NCI-H226 (cell line): ENCODE measurements around the gene CARMIL3.
A peak's percentile ranks its signal among the peaks of the same experiment; 100 is the strongest.

ENCODE experiments used
- DNase-seq: peaks from one replicate; pipeline ENCODE4 v3.0.0-alpha.2; 2015

CARMIL3 gene

DNA sequence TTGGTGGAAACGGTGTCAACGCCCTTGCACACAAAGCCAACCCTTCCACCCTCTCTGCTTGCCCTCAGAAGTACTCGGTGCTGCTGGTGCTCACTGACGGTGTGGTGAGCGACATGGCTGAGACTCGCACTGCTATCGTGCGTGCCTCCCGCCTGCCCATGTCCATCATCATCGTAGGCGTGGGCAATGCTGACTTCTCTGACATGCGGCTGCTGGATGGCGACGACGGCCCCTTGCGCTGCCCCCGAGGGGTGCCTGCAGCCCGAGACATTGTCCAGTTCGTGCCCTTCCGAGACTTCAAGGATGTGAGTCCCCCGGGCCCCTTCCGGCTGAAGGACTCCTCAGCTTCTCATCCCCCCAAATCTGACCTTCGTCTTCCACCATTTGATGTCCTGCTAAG lies 25.3 kb downstream of the CARMIL3 start:
- no peak for DNase-seq

DNA sequence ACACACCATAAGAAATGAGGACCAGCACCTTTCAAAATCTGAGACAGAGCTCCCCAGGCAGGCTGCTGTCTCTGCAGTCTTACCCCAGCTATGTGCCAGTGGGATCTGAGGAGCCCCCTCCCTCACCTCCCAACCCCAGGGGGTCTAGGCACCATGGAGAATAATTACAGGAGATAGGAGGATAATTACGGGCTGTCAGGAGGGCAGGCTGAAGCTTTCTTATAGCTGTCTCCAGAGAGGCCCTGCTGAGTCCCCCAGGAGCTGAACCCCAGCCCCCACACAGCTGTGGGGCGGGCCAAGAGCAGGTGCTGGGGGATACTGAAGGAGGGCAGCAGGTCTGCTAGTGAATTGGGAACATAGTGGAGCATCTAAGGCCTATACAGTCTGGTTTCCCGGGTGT lies 26.3 kb downstream of the CARMIL3 start:
- no peak for DNase-seq

DNA sequence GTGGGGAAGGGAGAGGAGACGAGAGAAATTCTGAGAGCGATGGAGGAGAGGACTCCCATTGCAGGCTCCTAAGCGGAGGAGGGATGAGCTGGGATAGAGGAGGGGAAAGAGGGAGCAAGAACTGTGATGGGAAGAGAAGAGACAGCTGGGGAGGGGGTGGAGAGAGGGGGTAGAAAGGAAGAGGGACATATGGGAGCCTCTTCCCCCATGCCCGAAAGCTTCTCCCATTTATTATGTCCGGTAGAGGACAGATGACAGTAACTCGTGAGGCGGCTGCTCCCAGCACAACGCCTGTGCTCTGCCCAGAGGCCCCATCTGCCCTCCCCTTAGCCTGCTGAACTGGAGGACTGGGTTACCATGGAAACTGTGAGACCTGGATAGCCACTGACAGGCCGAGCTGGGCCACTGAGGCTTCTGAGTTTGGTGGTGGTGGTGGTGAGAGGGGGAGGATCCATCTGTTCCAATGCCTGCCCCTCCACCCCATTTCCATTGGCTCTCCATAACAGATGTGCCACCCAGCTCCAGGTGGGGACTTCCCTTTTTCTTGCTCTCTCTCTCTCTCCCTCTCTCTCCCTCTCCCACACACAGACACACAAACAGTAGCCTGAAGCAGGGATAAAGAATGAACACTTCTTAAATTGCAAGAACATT lies 27.8 kb downstream of the CARMIL3 start:
- DNase-seq, result no peak

DNA sequence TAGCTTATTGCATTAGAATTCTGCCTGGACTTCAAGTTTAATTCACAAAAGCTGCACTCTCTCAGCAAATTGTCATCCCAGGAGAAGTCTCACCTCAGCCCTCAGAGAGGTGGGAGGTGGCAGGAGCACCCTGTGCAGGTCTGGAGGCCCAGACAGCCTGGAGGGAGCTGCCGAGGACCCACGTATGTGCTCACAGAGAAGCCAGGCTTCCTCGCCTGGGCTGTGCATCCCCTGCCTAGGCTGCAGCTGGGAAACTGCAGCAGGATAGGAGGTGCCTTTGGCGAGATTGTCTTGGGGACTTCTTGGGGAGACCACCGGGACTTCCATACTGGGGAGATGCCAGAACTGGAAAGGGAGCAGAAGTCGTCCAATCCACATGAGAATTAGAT lies 28.3 kb downstream of the CARMIL3 start:
- no peak for DNase-seq

DNA sequence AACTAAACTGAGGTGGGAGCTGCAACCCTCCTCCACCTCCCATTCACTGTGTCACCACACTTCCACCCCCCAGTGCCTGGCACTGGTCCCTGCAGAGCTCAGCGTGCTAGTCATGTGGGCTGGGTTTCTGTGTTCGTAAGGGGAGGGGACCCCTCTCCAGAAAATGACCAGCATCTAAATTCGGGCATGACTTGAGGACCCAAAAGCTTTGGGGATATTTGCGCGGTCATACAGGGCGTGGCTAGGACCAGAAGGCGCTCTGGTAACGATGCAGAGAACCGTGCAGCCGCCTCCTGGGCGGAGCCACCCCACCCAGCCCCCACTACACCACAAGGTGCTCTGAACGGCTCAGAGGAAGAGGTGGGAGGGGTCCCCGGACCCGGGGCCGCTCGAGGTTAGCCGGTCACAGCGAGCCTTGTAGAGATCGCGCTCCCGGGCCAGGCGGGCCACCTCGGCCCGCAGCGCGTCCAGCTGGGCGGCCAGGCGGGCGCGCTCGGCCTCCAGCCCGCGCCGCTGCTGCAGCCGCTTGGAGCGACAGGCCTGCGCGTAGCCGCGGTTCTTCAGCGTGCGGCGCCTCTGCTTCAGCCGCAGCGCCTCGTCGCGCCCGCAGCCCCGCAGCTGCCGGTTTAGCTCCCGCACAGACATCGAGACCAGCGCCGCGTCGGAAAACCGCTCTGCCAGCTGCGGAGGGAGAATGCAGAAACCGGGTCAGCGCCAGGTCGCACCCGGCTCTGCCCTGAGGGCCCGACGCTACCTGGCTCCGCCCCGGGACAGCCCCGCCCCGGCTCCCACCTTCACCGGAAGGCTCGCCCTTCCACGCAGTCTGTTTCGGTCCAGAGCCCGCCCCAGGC lies 29.3 kb downstream of the CARMIL3 start:
- peak; percentile 41 for DNase-seq

DNA sequence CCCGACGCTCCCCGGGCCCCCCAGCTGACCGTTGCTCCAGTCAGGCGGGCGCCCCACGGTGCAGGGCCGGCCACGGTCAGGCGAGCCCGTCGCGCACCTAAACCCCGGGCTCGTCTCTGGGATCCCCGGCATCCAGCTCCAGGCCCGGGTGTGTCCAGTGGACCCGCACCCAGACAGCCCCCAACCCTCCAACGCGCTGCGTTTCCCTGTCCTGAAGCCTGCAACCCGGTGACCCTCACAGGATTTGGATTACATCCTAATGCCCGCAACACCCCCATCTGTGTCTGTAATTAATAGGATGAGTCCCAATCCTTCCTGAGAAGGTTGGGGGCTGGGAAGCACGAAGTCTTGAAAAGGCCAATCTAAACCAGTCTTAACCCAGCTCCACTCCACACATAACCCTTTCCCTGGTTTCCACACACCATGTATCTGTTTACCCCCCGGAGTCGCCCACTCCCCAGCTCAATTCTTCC lies 30.0 kb downstream of the CARMIL3 start:
- no peak for DNase-seq

DNA sequence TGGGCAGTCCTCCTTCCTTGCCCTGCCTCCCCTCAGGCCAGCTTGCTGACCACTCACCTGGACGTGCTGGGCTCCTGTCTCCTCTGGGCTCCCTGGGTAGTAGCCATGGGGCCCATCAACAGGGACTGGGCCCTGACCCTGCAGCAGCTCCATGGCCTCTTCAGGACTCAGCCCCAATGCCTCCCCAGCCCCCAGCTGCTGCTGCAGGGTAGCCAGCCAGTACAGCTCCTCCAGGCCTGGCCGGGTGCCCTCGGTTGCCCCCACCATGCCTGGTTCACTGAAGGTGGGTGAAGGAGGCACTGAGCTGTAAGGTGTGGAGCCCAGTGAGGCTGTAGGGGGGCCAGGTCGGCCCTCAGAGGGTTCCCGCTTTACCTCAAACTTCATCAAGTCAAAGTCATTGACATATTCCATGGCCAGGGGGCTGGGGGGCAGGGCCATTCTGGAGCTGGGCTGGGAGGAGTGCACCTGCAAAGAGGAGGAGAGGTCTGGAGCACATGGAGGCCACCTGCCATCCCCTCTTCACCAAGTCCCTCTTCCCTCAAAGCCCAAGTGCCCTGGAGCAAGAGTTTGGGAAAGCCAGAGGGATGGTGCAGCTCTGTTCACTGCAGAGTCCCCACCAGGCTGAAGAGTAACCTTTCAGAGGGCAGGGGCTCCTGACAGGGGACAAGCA lies 30.7 kb downstream of the CARMIL3 start:
- DNase-seq, result no peak

DNA sequence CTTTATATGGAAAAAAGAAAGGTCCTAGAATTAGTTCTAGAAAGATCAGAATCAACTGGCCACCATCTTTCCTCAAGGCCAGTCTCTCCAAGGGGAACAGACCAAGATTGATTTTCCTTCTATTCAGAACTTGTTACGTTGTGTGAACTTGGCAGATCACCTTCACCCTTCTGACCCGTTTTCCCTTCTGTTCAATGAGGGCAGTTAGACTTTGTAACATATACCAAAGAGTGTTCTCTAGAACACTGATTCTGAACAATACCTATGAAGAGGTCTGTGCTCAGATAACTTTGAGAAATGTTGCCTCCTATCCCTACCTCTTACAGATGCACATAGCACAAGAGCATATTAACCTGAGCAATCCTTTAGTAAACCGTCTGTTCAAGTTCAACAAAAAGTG lies 31.7 kb downstream of the CARMIL3 start:
- DNase-seq, result no peak

DNA sequence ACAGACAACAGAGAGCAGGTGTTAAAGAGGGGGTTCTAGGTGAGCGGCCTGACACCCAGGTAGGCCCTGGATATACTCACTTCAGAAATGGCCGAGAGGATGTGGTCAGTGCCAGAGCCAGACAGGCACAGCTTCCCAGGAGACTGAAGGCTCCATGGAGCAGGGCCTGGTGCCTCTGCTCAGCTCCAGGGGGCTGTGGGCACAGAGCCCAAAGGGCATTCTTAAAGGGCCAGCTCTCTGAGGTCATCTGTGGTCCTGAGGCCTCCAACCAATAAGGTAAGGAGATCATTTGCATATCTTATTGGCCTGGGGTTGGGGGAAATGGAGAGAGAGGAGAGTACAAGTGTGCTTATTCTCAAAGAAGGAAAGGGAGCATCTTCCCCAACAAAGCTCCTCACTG lies 32.6 kb downstream of the CARMIL3 start:
- DNase-seq, result peak; percentile 20

DNA sequence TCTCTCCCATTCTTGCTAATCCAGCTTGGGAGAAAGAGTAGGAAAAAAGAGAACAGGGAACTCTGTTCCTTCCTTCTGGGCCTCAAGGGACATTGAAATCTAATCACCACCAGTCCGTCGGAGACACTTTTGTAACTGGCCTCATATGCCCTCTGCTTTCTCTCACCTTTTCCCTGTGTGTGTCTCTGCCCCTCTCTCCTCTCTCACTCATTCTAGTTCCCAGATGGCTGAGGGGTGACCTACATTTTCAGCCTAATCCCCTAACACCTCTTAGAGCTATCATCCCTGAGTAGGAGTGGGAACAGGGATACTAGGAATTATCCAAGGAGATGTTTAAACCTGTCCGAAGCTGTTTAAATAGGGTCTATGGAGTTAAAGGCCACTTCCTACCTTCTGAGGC lies 33.4 kb downstream of the CARMIL3 start:
- no peak for DNase-seq

DNA sequence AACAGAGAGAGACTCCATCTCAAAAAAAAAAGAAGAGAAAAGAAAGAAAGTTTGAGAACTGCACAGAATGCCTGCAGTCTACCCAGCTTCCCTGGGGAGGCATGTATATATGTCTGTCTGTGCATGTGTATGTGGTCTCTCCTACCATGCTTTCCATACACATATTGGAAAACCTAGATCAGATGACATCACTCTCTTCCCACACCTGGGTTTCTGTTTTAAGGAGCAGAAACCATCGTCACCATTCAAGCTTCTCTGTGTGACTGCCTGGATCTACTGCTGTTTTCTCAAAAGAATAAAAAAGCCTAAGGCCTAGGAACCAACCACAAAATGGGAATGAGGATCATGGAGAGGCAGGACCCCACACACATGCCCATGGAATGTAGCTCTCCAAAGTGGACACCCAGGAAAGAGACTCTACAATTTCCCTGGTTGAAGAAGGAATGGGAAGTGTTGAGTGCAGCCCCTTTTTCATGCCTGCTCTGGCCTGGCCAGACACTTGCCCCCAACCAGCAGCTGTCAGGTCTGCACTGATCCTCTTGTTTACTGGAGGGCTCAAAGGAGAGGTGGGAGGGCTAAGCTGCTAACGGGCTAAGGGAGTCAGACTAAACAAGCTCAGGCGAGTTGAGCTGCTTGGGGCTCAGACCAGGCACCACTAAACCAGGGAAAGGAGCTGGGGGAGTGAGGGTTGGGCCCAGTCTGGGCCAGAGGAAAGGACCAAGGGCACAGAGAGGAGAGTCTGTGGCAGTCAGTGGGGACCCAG lies 34.6 kb downstream of the CARMIL3 start:
- no peak for DNase-seq

DNA sequence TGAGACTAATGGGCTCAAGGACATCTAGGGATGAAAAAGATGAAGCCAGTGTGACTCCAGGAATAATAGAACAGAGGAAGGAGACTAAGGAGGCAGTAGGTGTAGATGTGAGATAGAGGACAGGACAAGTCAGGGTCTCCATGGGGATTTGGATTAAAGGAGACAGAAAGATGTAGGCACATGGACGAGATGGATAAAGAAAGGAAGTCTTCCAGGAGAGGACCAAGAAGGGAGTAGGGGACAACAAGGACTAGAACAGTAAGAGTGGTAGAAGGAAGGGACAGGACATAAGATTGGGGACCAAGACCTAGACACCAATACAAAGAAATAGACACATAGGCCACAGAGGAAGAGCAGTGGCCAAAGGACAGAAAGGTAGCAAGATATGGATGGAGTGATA lies 35.2 kb downstream of the CARMIL3 start:
- DNase-seq, result no peak

DNA sequence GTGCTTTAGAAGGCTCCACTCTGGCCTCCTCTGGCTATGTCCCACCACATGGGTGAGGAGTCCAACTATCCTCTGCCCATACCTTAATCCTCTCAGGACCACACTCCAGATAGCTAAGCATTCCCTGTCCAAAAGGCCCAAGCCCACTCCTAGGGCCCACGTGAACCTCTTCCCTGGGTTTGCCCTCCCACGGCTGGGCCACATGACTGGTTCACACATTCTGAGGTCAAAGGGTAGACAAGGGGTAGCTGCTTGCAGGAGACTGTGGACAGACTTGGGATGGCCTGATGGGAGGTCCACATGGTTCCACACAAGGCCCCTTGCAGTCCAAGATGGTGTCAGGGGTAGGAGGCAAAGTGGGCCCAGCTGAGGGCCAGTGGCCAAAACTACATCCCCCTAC lies 36.3 kb downstream of the CARMIL3 start:
- no peak for DNase-seq

DNA sequence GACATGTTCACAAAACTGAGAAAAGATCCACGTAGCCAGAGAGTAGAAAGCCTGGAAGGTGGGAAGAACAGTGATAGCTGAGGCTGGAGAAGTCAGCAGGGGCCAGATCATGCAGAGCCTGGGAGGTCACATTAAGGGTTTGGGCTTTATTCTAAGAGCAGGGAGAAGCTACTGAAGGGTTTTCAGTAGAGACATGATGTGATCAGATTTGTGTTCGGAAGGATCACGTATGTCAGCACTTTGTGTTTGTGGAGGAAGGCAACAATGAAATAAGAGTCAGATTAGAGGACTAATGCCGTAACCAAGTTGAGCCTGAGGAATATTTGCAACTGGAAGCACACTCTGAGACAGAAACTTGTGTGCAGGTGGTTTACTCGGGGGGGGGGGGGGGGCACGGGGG lies 38.1 kb downstream of the CARMIL3 start:
- no peak for DNase-seq

DNA sequence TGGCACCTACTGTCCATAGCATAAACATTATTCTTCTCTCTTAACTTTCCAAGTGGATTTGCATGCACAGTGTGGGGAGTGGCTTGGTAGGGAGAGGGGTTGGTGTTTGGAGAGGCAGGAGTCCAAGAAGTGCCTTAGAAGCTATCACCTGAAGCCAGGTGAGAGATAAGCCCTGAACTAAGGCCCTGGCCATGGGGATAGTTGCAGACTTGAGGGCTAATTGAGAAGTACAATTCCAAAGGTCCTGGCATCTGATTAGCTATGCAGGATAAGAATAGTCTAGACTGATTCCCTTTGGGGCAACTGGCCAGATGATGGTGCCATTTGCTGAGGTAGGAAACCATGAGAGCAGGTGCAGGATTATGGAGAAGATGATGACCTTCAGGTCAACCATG lies 40.3 kb downstream of the CARMIL3 start:
- no peak for DNase-seq

DNA sequence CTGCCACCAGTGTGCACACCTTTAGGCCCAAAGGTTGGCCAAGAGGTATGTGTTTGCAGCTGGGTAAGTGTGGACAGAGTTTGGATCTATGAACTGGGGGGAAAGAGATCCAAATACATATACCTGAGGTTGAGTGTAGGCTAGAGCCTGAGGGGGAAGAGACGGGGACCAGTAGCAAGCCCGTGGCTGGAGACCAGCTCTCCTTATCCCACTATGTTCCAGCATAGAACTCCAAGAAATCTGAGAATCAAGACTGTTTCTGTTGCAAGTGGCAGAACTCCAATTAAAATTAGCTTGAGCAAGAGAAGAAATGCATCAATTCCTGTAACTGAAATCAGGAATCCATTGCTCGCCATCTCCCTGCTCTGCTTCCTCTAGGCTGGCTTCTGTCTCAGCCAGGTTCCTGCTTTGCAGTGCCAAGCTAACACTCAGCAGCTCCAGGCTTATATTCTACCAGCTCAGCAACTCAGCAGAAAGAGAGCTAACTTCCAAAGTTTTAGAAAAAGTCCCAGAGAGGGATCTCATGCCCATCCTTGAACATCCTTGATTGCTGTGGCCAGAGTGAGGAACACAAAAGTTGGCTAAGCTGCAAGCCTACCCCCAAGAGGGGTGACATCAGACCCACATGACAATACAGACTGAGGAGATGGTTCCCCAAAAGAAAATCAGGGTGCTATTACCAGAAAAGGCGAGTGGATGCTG lies 40.8 kb downstream of the CARMIL3 start:
- no peak for DNase-seq

DNA sequence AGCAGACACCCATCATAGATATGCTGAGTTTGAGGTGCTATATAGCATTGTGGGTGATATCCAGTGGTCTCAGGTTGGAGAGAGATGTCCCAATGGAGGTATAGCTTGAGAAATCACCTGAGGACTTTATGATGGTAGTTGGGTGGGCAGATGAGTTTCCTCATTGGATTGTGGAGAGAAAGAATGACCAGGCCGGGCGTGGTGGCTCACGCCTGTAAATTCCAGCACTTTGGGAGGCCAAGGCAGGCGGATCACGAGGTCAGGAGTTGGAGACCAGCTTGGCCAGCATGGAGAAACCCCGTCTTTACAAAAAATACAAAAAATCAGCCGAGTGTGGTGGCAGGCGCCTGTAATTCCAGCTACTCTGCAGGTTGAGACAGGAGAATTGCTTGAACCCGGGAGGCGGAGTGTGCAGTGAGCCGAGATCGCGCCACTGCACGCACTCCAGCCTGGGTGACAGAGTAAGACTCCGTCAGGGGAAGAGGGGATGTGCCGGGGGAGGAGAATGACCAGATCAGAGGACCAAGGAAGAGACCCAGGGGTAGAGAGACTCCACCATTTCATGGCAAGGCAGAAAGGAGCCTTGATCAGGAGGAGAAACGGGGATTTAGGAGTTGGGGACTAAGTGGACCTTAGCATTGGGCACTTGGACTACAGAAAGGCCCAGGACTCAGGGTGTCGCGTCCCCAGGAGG lies 41.5 kb downstream of the CARMIL3 start:
- DNase-seq, result no peak

DNA sequence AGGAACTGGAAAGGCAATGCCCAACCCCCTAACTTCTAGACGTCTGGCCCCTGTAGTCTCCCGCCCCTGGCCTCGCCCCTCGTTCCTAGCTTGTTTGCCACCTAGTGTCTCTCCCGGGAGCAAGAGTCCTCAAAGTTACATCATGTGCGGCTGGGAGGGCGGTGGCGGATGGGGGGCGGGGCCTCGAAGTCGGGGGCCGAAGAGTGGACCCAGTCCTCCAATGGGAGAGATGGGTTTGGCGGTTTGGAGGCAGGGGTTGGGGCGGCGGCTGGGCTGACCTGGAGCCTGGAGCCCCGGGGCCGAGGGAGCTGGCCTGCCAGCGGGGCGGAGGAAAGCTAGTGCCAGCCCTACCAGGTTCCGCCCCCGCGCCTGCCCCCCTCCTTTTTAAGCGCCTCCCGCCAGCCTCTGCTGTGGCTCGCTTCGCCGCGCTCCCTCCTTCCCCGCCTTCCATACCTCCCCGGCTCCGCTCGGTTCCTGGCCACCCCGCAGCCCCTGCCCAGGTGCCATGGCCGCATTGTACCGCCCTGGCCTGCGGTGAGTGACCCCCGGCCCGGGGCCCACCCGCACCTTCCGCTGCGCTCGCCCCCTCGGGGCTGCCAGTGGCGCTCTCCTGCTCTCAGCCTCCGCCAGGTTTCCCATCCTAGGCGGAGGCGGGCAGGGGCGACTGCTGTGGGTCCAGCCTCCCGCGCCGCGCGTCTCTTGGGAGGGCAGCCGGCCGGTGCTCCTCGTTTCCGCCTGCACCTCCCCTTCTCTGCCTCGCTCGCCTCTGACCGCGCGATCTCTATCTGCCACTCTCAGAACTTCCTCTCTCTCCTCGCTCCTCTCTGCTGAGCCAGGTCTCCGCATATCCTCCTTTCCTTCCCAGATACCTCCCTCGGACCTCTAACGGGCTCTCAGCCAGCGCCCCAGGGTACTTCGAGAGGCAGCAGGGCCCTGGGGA lies 42.4 kb downstream of the CARMIL3 start, which contains the start of gene PCK2:
Gene PCK2 (plus strand): TSS at position 411 of the 940 bp plus-strand sequence. CDS start 95 bp downstream, at position 506.
- peak; percentile 89 for DNase-seq

DNA sequence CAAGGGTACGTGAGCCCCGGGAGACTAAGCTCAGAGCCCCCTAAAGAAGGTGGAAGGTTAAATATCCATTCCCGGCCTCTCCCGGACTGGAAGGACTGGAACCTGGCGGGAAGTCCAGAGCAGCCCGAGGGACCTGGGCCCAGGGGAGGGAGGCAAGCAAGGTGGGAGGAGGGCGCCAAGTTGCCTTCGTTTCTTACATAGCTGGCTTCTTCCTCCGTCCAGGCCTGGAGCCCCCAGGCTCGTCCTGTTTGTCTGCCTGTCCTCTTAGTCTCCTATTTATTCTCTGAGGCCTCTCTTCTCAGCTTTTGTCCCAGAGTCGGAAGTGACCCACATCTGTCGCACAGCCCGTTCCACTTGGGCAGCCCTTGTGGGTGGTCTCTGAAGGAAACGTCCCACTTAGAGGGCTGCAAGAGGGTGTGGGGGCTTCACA lies 43.0 kb downstream of the CARMIL3 start:
- DNase-seq, result no peak

DNA sequence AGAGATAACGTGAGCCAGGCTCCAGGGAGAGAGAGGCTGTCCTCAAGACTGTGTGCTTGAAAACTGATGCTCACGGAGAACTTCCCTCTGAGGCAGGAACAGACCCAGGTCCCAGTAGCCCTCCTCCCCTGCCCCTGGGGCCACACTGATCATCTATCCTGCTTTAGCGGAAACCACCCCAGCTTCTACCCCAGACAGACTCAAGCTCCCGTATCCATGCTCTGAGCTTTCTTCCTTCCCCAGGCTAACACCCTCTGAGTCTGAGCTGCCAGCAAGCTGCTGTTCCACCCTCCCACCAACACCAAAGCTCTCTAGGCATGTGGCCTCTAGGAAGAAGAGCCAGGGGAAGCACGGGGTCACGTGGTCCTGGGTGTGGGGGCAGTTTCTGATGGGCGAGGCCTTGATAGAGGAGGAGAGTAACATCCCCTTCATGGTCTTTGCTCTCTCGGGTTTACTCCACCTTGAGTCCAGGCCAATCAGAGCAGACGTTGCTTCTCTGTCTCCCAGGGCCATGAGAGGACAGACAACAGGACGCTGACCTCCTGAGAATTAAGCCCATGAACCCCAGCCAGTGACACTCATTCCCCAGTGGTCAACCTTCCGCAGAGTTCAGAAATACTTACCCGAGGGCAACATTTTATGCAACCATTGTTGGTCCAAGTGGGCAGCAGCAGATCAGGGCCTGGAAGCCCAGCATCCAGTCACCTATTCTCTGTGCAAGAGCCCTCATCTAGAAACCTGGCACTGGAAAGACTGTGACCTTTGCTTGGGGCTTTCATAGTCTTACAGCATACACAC lies 43.7 kb downstream of the CARMIL3 start:
- no peak for DNase-seq
